Left hindlimb (tissue), 1 donor: ENCODE results near the gene CCL28.
"Not testable (repeated sequence)": the region's sequence is repeated elsewhere in the genome, so short reads cannot be mapped to it uniquely, and the experiment has no call there.

Source experiments
- DNase-seq: peaks from one replicate; pipeline ENCODE4 v3.0.0-alpha.2; 2018

Gene CCL28

DNA sequence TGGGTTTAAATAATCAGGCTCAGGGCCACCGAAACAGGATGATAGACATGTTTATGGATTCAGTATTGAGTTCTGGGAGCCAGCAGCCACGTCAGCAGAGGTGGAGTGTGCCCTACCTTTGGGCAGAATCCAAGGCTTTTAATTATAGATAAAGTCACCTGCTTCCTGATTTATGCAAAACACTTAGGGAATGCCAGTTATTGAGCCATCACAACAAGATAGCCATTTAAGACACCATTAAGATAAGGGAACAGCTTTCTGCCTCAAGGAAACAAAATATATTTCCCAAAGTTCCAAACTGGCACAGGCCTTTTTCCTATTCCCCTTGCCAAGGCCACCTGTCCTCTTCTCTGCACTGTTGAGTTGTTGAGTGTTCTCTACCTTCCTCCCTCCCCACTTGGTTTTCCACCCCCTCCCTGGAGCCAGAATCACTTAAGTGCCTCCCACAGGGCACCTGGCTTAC, 2.4 kb downstream of the CCL28 start:
- DNase-seq: no peak

DNA sequence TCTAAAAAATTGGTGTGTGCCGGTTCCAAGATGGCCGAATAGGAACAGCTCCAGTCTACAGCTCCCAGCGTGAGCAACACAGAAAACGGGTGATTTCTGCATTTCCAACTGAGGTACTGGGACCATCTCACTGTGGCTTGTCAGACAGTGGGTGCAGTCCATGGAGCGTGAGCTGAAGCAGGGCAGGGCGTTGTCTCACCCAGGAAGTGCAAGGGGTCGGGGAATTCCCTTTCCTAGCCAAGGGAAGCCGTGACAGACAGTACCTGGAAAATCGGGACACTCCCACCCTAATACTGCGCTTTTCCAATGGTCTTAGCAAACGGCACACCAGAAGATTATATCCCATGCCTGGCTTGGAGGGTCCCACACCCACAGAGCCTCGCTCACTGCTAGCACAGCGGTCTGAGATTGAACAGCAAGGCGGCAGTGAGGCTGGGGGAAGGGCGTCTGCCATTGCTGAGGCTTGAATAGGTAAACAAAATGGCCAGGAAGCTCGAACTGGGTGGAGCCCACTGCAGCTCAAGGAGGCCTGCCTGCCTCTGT, 9.6 kb downstream of the CCL28 start:
- not testable (repeated sequence) for DNase-seq

DNA sequence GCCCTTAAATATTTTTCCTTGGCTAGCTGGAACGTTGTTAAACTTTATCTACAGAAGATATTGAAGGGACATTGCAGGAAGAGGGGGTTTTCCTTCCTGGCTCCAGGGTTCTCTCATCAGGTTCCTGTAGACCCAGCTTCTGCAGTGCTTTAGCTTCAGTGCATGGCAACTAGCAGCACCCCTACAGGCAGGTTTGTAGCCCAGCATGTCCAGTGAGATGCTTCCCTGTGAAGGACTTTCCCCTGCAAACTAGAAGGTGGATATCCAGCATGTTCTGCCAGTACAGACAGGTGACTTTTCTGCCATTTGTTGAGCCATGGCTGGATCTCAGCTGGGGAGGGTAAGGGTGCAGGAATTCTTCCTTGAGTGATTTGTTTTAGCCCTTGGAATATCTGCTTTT, 10.4 kb downstream of the CCL28 start:
- DNase-seq: no peak

DNA sequence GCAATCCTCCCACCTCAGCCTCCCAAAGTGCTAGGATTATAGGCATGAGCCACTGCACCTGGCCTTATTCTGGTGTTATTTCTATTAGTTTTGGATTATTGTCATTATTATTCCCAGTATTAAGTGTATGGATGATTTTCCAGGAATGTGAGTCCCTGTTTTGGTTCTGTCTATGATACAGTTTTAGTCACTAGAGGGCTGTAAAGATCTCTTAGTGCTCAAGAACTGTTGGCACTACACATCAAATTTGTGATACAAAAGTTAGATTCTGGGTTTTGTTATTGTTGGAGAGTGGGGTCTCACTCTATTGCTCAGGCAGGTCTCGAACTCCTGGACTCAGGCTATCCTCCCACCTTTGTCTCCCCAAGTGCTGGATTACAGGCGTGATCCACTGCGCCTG, 12.1 kb downstream of the CCL28 start:
- DNase-seq: no peak

DNA sequence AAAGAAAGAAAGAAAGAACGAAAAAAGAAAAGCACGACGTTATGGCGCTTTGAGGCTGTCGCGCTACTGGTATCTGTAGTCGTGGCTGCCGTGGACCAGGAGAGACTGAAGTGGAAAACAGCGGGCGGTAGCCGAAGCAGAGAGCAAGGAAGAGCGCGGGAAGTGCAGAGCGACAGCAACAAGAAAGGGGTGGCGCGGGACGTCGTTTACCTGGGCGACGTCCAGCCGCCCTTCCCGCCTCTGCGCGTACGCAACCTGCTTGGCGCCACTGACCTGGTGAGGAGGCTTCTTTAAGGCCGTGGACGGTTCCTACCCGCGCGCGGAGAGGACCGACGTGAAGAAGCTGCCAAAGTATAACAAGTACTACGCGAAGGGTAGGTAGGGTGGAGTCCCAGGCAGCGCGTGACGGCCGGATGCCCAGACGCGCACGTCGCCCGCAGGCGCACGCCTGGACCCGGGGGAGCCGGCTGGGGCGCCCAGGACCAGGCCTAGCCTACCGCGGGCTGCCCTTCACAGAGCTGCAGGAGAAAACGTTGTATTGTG, 15.4 kb downstream of the CCL28 start:
- peak; percentile 69 for DNase-seq

DNA sequence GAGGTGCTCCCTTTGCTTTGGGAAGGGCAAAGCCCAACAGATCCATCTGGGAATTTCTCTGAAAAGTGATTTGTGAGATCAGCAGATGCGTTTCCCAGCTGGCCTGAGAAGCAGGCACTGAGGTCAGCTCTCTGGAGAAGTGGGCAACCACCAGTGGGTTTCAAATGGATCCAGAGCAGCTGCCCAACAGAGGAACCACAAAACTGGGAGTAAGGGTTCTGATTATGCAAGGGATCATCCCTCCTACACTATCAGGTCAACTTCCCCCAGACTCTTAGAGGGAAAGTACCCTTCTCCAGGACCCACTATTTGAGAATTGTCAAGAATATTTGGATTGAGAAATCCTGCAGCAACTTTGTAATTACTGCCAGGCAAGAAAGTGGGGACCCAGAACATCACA, 21.7 kb downstream of the CCL28 start:
- no peak for DNase-seq

DNA sequence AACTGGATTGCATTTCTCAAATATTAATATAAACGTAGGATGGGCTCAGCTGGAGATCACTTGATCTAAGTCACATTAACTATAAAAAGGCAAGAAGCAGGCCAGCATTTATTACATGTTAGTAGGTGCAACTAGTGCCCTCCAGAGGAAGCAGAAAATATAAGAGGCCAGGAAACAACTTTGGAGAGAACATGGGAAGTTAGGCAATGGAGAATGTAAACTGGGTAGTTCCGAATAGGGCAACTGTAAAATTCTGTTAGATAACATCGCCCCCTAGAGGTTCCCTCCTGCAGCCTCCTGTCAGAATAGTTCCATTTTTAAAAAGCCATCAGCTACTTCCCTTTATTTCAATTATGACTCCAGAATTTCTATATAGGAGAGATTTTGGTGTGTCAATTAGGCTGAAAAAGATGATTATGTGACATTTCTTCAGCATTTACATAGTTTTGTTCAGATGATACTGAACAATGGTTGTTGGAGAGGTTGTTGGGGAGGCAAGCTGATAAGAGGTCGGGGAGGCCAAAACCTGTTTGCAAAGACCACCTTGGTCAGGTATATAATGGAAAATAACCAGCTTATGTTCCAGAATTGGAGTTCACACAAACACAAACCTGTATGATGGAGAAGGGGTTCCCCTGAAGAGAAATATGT, 22.4 kb downstream of the CCL28 start:
- no peak for DNase-seq

DNA sequence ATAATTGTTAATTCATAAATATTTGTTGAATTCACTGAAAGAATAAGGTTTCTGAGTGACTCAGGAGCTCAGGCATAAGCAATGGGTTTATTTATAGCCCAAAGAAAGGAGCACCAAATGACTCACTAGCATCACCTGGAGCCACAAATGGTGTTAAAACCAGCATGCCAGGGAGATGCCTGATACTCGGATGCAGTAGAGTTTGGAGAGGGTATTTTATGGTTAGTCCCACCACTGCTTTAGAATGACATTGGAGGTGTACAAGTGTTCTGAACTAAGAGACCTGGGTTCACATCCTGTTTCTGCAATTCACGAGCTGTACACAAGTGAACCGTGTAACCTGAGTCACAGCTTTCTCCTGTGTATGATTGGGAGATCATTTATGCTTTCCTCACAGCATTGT, 25.2 kb downstream of the CCL28 start:
- no peak for DNase-seq

DNA sequence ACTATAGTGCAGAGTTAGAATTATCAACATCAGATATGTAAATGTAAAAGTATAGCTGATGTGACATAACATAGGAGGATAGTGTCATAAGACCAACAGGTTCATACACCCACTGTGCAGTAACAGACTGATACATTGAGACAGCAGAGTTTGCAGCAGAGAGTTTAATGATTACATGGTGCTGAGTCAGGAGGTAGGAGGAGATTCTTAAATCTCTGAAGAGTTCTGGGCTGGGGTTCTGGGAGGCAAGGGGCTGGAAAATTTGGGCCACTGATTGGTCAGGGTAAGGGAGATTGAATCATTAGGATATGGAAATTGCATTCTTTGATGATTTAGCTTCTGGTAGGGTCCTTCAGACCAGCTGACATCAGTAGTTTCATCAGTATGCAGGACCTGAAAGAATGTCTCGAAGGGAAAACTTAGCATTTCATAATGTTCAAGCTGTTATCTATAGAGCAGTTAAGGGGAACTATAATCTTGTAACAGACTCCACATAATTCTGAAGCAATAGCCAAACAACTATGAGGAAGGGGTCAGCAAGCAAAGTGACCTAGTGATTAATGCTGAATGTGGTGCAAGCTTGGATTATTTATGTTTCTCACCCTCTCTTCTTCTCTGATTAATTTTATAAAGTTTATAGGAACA, 35.6 kb downstream of the CCL28 start:
- no peak for DNase-seq

DNA sequence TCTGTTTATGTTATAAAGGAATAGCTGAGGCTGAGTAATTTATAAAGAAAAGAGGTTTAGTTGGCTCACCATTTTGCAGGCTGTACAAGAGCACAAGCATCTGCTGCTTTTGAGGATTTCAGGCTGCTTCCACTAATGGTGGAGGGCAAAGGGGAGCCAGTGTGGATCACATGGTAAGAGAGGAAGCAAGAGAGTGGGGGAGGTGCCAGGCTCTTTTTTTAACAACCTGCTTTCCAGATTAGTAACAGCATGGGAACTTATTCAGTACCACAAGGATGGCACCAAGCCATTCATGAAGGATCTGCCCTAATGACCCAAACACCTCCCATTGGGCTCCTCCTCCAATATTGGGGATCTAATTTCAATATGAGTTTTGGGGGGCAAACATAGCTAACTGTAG, 40.4 kb downstream of the CCL28 start:
- no peak for DNase-seq

DNA sequence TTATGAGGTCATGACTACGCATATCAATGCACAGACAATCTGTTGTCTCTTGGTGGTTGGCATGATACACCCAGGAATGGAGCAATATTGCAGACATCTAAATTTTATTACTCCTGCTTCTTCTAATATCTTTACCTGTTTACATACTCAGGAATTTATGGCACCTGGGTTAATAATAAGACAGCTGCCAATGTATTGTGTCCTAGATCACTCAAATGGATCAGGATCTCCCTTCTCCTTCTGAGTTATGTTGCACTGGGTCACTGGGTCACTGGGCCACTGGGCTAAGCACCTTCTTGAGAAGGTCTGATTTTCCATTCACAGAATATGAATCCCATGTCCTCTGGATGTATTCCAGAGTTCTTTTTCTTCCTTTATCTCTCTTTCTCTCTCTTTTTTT, 41.8 kb downstream of the CCL28 start:
- no peak for DNase-seq

DNA sequence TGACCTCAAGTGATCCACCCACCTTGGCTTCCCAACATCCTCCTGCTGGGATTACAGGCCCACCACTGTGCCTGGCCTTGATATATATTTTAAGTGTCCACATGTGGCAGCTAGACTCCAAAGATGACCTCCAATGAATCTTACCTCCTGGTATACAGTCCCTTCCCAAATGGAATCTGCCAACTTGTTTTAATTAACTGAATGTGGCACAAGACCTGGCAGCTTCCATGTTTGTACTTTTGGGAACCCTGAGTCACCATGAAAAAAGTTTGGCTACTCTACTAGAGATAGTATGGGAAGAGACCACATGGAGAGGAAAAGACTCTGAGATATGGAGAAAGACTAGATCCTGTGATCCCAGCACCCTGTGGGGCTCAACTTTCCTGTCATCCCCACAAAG, 42.5 kb downstream of the CCL28 start:
- DNase-seq: no peak

DNA sequence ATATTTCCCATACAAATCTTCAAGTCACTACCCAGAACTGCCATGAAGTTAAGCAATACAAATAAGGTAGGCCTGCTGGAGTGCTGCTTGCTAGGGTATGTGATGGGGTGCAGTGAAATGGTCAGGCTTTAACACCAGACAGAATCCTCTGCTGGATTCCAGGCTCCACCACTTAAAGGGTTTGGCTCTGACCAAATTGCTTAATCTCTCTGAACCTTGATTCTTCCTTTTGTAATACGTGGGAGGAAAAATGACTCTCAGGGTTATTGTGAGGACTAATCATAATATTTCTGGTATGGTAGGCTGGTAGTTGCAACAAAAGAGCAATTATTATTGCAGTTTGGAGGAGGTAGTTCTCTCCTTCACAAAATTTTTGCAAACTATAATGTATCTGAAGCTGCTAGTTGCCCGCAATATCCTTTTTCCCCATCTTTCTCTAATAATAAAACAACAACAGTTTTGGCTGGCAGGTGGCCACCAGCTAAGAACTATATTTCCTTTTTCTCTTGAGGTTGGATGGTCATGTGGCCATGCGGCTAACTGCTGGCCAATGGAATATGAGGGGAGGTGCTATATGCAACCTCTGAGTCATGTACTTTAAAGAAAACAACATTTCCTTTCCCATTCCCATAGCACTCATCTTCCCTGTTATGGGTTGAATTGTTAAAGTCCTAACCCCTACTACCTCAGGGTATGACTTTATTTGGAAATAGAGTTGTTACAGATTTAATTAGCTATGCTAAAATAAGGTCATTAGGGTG, 44.1 kb downstream of the CCL28 start:
- DNase-seq: no peak

DNA sequence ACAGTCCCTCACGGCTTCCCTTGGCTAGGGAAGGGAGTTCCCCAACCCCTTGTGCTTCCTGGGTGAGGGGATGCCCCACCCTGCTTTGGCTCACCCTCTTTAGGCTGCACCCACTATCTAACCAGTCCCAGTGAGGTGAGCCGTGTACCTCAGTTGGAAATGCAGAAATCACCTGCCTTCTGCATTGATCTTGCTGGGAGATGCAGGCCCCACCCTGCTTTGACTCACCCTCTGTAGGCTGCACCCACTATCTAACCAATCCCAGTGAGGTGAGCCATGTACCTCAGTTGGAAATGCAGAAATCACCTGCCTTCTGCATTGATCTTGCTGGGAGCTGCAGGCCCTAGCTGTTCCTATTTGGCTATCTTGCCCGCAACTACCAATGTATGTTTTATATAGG, 44.7 kb downstream of the CCL28 start:
- no peak for DNase-seq

DNA sequence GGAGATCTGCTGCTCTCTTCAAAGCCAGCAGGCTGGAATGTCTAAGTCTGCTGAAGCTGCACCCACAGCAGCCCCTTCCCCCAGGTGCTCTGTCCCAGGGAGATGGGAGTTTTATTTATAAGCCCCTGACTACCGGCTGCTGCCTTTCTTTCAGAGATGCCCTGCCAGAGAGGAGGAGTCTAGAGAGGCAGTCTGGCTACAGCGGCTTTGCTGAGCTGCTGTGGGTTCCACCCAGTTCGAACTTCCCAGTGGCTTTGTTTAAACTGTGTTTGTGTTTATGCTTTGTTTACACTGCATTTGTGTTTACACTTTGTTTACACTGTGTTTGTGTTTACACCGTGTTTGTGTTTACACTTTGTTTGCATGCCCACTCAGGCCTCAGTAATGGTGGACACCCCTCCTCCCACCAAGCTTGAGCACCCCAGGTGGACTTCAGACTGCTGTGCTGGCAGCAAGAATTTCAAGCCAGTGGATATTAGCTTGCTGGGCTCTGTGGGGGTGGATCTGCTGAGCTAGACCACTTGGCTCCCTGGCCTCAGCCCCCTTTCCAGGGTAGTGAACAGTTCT, 45.4 kb downstream of the CCL28 start:
- not testable (repeated sequence) for DNase-seq

DNA sequence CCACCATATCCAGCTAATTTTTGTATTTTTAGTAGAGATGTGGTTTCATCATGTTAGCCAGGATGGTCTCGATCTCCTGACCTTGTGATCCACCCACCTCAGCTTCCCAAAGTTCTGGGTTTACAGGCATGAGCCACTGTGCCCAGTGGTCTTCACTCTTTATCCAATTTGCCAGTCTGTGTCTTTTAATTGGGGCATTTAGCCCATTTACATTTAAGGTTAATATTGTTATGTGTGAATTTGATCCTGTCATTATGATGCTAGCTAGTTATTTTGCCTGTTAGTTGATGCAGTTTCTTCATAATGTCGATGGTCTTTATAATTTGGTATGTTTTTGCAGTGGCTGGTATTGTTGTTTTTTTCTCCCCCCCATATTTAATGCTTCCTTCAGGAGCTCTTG, 47.0 kb downstream of the CCL28 start:
- DNase-seq: not testable (repeated sequence)

DNA sequence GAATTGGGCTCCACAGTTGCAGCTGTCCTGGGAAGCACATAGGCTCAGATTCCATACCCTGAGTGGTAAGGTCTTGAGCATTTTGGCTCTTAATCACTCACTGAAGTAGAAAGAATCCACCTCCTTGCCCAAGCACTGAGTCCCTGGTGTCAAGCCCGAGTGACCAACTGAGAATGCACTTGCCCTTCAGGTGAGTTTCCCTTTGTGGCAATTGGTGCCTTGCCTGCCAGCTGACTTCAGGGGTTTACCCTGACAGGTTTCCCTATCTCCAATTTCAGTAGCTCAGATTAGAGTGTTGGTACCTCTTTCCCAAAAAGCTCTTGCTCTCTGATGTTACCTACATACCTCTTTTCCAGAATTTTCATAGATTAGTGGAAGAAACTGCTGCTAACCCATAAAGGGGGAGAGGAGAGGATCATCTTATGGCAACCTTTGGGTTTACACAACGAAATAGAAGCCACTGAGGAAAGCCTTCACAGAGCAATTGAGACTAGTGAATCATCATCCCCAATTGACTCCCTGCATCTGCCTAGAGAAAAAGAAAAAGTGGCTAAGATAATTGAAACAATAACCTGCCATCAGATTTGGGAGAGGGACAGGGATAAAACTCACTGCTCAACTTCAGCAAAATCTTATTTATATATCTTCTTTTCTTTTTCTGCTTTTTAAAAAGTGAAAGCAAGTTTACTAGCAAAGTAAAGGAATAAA, 48.6 kb downstream of the CCL28 start:
- no peak for DNase-seq

DNA sequence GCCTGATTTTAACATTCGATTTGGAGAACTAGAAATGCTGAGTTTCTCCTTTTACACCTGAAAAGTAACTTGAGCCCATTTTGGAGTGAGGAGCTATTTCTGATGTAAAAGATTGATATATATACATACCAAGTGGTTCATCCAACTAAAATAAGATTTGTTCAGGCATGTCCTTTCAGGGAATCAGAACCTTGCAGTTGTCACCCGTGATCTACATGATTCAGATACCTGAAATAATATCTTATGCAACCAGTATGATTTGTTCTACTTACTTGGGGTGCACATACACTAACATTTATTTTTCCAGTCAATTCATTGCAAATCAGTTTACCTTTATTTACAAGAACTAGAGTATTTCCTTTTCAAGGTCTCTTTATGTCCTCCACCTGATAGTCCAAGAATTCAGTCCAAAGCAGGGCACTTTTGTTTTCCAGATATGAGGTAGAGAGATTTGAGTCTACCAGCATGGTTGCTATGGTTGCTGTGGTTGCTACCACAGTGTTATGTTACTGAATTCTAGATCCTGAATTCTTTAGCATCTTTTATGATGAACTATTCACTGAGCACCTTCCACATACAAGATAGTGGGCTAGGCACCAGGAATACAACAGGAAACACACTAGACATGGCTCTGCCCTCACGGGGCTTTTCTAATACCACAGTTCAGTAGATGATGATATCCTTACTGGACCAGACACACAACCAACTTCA, 49.3 kb downstream of the CCL28 start:
- no peak for DNase-seq

DNA sequence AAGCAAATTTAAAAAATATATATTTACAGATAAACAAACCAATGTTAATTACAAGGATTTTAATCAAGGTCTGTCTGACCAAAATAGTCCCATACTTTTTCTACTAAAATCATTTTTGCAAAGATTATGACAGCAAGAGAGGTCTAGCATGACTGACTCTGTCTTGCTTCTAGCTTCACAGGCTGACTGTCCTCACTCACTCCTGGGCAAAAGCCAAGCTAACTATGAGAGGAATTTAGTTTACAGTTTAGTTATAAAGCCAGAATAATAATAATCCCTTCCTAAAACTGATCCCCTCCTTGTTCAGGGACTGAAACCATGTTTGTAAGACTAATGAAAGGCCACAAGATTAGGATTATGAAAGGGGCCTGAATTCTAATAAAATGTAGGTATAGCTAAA, 53.5 kb downstream of the CCL28 start:
- no peak for DNase-seq

DNA sequence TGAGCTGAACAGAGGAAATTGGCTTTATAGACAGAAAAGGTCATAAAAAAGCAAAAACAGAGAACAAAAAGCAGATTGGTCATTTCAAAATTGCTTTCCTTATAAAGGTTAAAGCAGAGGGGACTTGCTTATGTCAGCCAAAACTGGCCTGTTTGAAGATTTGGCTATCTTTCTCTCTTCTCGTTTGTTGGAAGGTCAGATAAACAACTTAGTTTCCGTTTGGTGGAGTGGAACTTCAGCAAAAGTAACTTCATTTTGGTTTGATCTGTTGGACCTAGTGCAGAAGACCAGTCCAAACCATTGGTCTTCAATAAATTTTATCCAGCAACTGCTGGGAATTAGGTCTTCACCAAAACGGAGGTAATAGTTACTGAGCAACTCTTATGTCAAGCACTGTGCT, 53.9 kb downstream of the CCL28 start:
- no peak for DNase-seq

DNA sequence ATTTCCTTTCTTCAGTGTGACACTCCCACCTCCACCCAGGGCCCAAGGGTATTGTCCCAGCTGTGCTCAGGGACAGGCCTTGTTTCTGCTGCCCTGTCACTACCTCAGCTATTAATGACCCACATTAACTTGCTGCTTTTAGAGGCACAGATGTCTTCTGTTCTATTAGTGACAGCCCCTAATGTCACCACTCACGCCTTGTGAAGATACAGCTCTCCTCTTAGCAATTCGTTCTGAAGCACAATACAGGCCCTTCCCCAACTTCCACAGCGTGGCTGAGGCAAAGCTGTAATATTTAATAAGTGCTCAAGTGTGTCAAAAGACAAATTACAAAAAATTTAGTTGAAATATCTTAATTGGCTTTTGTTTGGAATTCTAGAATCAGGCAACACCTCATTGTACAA, 54.3 kb downstream of the CCL28 start:
- DNase-seq: no peak

DNA sequence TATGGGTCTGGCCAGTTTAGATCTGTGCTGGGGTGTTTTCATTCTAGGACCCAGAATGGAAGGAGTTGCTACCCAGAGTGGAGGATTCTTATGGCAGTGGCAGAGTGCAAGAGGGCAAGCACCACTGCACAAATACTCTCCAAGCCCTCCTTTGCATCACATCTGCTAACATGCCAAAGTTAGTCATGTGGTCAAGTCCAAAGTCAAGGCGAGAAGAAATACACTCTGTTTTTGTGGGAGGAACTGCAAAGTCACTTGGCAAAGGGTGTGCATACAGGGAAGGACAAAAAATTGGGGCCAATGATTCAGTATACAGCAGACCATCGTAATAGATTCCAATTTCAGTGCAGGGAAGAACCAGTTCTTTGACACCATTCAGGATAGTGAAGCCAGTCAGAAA, 55.1 kb downstream of the CCL28 start:
- no peak for DNase-seq
